ENCODE data around the gene VAMP5. TPM values are rescaled to one million over a fixed set of nuclear protein-coding genes. Genes with fewer than 3 reads are reported as not detected.
"Not testable (repeated sequence)": the region's sequence is repeated elsewhere in the genome, so short reads cannot be mapped to it uniquely, and the experiment has no call there.

VAMP5 gene
- total RNA-seq, 1 donor from 2014 or later, result 17.1 TPM

DNA sequence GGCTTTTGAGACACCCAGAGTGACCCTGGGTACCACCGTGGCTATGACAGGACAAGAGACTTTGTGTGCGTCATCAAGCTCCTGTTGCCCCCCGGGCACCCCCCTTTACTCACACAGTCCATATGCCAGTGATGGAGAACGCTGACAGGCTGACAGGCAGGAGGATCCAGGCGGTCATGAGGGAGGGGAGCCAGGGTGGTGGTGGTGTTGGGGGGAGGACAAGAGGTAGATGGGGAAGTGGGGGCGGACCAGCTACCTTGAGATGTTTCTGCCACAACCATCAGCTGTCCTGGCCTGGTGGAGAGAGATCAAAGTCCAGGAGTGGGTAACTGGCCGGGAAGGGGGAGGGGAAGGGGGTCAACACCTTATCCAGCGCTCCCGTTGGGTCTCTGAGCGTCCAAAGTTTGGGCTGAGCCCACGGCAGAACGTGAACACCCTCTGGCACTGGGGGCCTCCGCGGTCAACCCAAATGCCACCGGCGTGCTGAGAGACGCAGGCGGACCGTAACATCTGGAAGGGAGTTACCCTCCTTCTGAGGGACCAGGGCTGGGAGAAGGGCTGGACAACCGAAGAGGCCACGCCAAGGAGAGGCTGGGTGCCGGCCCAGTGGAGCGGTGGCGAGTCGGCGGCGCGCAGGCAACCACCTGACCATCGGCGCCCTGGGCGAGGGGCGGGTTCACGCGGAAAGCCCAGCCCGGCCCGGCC, 17.7 kb downstream of the VAMP5 start:
- H4K20me1 ChIP-seq (ENCODE audit: insufficient read depth, low read length), result peaks cover 28% of the 10 kb centered on the region
- peaks cover 23% of the 10 kb centered on the region for H3K79me2 ChIP-seq (ENCODE audit: insufficient read depth, low read length)
- H3K9me3 Mint-ChIP-seq (ENCODE audit: unreplicated experiment), result no peaks in the 10 kb centered on the region
- H3K4me3 Mint-ChIP-seq (ENCODE audit: unreplicated experiment), result peak overlapping the region; percentile 86
- H3K4me1 Mint-ChIP-seq (ENCODE audit: low read depth, unreplicated experiment), result peaks cover 32% of the 10 kb centered on the region
- no peaks in the 10 kb centered on the region for H3K9me3 ChIP-seq (ENCODE audit: insufficient read depth, low read depth, low read length)
- H3K27me3 Mint-ChIP-seq (ENCODE audit: low read depth, unreplicated experiment), result no peaks in the 10 kb centered on the region
- peak overlapping the region; percentile 72 for H3K27ac Mint-ChIP-seq (ENCODE audit: unreplicated experiment)
- H3K4me1 ChIP-seq (ENCODE audit: insufficient read depth, low read length), result peaks cover 22% of the 10 kb centered on the region
- TF ChIP-seq EZH2 (IDR thresholded peaks at IDR 0.05; ENCODE audit: insufficient read depth, low read length), result no peak
- no peak for TF ChIP-seq CTCF (IDR thresholded peaks at IDR 0.05; ENCODE audit: insufficient read depth, low read depth, low read length)
- H3K36me3 Mint-ChIP-seq (ENCODE audit: low read depth, unreplicated experiment), result peaks cover 10% of the 10 kb centered on the region
- peaks cover 5% of the 10 kb centered on the region for H3K36me3 ChIP-seq (ENCODE audit: insufficient read depth, low read length)
- H3K27me3 ChIP-seq (ENCODE audit: insufficient read depth, low read length), result no peaks in the 10 kb centered on the region
- peak overlapping the region; percentile 92 for H3K4me3 ChIP-seq (ENCODE audit: insufficient read depth, low read depth, low read length)
- DNase-seq (ENCODE audit: low read depth) (no peak), FAIRE-seq (no peak)
- H2AFZ ChIP-seq (ENCODE audit: low read depth, low read length), result peak overlapping the region; percentile 82
- H3K9ac ChIP-seq (ENCODE audit: low read length), result peak overlapping the region; percentile 78
- no peak overlapping the region for H3K27ac ChIP-seq (ENCODE audit: low read depth, low read length)
- H3K4me2 ChIP-seq (ENCODE audit: low read length), result peak overlapping the region; percentile 91

DNA sequence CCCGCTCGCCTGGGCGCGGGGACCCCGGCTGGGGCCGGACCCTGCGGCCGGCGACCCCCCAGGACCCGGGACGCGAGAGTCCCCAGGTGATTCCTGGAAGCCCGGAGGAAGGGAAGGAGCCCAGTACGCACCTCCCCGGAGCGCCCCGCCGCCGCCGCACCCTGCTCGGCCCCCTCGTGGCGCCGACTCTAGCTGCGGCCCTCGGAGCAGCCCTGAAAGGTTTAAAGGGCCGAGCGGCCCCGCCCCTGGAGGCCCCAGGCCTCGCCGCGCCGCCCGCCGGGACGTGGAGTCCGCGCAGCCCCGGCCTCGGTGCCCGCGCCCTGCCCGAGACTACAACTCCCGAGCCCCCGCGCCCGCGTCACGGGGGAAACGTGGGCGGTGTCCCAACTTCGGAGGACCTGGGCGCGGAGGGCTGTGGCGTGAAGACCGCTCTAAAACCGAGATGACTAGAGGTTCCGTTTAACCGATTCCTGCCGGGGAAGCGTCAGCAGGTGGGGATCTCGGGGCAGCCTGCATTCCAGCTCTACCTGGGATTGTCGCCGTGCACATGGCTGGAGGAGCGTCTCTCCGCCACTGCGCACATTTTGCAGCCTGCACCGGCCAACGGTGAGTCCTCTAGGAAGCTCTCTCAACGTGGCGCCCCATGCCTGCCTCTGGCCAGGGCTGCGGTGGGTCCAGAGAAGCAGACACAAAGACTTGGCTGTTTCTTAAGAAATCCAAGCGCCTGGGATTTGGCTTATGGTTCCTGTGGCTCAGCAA, 18.4 kb downstream of the VAMP5 start, which contains the start of gene TMEM150A:
Gene TMEM150A (minus strand): TSS at position 223 of the 759 bp plus-strand sequence. CDS start 750 bp downstream, outside the sequence.
- Histone ChIP-seq H3K4me3 (ENCODE audit: insufficient read depth, low read depth, low read length) (peak within 1 kb of the TSS; percentile 92), H3K9me3 (ENCODE audit: insufficient read depth, low read depth, low read length) (no peaks in the 10 kb centered on the region), H3K79me2 (ENCODE audit: insufficient read depth, low read length) (peaks cover 23% of the 10 kb centered on the region), H3K36me3 (ENCODE audit: insufficient read depth, low read length) (peaks cover 5% of the 10 kb centered on the region), H3K27ac (ENCODE audit: low read depth, low read length) (peak within 1 kb of the TSS; percentile 13), H3K27me3 (ENCODE audit: insufficient read depth, low read length) (no peaks in the 10 kb centered on the region), H3K9ac (ENCODE audit: low read length) (peak within 1 kb of the TSS; percentile 78), H2AFZ (ENCODE audit: low read depth, low read length) (peak within 1 kb of the TSS; percentile 82), H3K4me1 (ENCODE audit: insufficient read depth, low read length) (peaks cover 21% of the 10 kb centered on the region), H4K20me1 (ENCODE audit: insufficient read depth, low read length) (peaks cover 27% of the 10 kb centered on the region), H3K4me2 (ENCODE audit: low read length) (peak within 1 kb of the TSS; percentile 91)
- H3K4me1 Mint-ChIP-seq (ENCODE audit: low read depth, unreplicated experiment), result peaks cover 39% of the 10 kb centered on the region
- H3K36me3 Mint-ChIP-seq (ENCODE audit: low read depth, unreplicated experiment), result peaks cover 7% of the 10 kb centered on the region
- no peaks in the 10 kb centered on the region for H3K27me3 Mint-ChIP-seq (ENCODE audit: low read depth, unreplicated experiment)
- TF ChIP-seq EZH2 (IDR thresholded peaks at IDR 0.05; ENCODE audit: insufficient read depth, low read length), result no peak
- no peak for TF ChIP-seq CTCF (IDR thresholded peaks at IDR 0.05; ENCODE audit: insufficient read depth, low read depth, low read length)
- H3K27ac Mint-ChIP-seq (ENCODE audit: unreplicated experiment), result peak within 1 kb of the TSS; percentile 72
- FAIRE-seq, result no peak
- peak; percentile 66 for DNase-seq (ENCODE audit: low read depth)
- H3K9me3 Mint-ChIP-seq (ENCODE audit: unreplicated experiment), result no peaks in the 10 kb centered on the region
- peak within 1 kb of the TSS; percentile 87 for H3K4me3 Mint-ChIP-seq (ENCODE audit: unreplicated experiment)

GRCh38 chr2:85604133-85604444, 19.9 kb downstream of the VAMP5 start:
- H3K9me3 Mint-ChIP-seq (ENCODE audit: unreplicated experiment); H3K36me3 Mint-ChIP-seq (ENCODE audit: low read depth, unreplicated experiment); H3K27me3 Mint-ChIP-seq (ENCODE audit: low read depth, unreplicated experiment); H3K9ac ChIP-seq (ENCODE audit: low read length); H2AFZ ChIP-seq (ENCODE audit: low read depth, low read length); DNase-seq (ENCODE audit: low read depth); H3K9me3 ChIP-seq (ENCODE audit: insufficient read depth, low read depth, low read length); H3K27ac ChIP-seq (ENCODE audit: low read depth, low read length); H3K27me3 ChIP-seq (ENCODE audit: insufficient read depth, low read length); H3K4me3 ChIP-seq (ENCODE audit: insufficient read depth, low read depth, low read length); FAIRE-seq: not testable (repeated sequence)
- Mint-ChIP-seq H3K4me3 (ENCODE audit: unreplicated experiment) (peak overlapping the region; percentile 87), H3K27ac (ENCODE audit: unreplicated experiment) (peak overlapping the region; percentile 72), H3K4me1 (ENCODE audit: low read depth, unreplicated experiment) (peaks cover 47% of the 10 kb centered on the region)
- H3K4me2 ChIP-seq (ENCODE audit: low read length), result peak overlapping the region; percentile 91
- peaks cover 30% of the 10 kb centered on the region for H4K20me1 ChIP-seq (ENCODE audit: insufficient read depth, low read length)
- peaks cover 15% of the 10 kb centered on the region for H3K36me3 ChIP-seq (ENCODE audit: insufficient read depth, low read length)
- peaks cover 21% of the 10 kb centered on the region for H3K4me1 ChIP-seq (ENCODE audit: insufficient read depth, low read length)
- H3K79me2 ChIP-seq (ENCODE audit: insufficient read depth, low read length), result peaks cover 30% of the 10 kb centered on the region

Data from astrocyte (in vitro differentiated cells and primary cell).